Activated naive CD8-positive, alpha-beta T cell treated with anti-CD3 and anti-CD28 coated beads, Interleukin-2, amount 50 U/mL, for 24 hours (primary cell): ENCODE measurements around the gene GCG.

Experiments used
- ATAC-seq: fragments of 150-1000 bp; cut with Tn5 transposase; one replicate; pipeline ENCODE4 v1.10.0; 2021
- DNase-seq: peaks from one replicate; pipeline ENCODE4 v3.0.0; 2021
- H3K27ac Mint-ChIP-seq: one replicate; pipeline ENCODE4 v1.8.0; 2021; ENCODE audit warnings: mild to moderate bottlenecking, mixed read lengths
- H3K27me3 Mint-ChIP-seq: one replicate; pipeline ENCODE4 v1.8.0; 2021; ENCODE audit warnings: mixed read lengths
- H3K36me3 Mint-ChIP-seq: one replicate; pipeline ENCODE4 v1.8.0; 2021; ENCODE audit warnings: low read depth, mixed read lengths
- H3K4me1 Mint-ChIP-seq: one replicate; pipeline ENCODE4 v1.8.0; 2021; ENCODE audit warnings: mixed read lengths
- H3K4me3 Mint-ChIP-seq: one replicate; pipeline ENCODE4 v1.8.0; 2021; ENCODE audit warnings: mild to moderate bottlenecking, moderate library complexity, mixed read lengths
- H3K9me3 Mint-ChIP-seq: one replicate; pipeline ENCODE4 v1.8.0; 2021; ENCODE audit warnings: mixed read lengths

The GCG gene

DNA sequence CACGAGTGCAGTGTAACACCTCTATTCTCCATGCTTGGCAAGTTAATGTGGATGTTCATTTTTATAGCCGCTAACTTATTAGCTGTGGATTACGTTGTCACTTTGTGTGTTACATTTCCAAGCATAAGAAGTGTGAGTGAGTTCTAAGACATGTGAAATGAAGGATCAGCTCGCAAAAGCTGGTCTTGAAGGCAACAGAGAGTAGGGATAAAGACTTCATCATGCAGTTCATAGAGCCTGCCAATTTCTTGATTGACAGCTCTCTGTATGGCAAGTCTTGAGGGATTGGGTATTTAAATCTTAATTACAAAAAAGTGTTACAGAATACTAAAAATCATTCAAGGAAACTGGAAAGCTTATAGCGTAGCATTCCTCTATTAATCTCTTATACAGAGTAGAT is 52.2 kb downstream of the GCG start:
- DNase-seq (no peak), ATAC-seq (no peak)
- H3K27ac Mint-ChIP-seq = no peak overlapping the region
- H3K9me3 Mint-ChIP-seq = no peaks in the 10 kb centered on the region
- H3K4me1 Mint-ChIP-seq = no peaks in the 10 kb centered on the region
- H3K36me3 Mint-ChIP-seq = no peaks in the 10 kb centered on the region
- no peak overlapping the region for H3K4me3 Mint-ChIP-seq
- H3K27me3 Mint-ChIP-seq = no peaks in the 10 kb centered on the region
